ENCODE data around the gene TIFAB. TPM values are rescaled to one million over a fixed set of nuclear protein-coding genes. Genes with fewer than 3 reads are reported as not detected.

Gene TIFAB
- total RNA-seq, 2 experiments from 2014 or later, result not detected

DNA sequence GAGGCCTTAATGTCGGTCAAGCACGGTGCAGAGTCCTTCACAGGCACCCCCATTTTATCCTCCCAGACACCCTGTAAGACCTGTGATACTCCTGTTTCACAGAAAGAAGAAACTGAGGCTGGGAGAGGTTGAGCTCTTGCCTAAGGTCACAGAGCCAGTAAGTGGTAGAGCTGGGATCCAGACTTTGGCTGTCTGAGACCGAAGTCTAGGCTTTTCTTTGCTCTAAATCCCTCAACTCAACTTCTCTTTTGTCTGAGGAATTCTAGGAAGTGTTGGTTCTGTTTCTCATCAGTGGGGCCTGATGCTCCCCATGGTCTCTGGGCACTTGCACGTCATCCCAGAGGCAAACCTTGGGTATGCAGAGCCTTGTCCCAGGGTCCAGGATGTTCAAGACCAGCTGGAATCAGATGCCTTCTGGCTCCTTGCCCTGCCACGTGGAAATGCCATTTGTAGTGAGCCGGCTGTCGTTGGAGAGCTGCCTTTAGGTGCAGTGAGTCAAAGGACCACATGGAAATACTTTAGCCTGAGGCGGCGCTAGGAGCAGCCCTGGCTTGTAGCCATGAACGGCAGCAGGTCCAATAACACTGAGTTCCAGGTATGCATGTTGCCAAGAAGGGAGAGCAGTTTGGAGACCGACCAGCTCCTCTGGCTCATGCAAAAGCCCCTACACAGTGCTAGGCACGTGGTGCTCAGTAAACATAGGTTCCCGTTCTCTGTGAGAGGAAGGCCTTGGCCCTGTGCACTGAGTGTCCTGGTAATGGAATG is 14.2 kb downstream of the TIFAB start:
- ChIA-PET CTCF (interaction anchor here (0.8 to 2.0 kb wide), 3 partner anchors 12 to 19 kb away, joined by 4 to 10 read pairs (median 5); no protein-coding TSS in a partner anchor), POLR2A (no interaction called here)
- no peak for DNase-seq
- Mint-ChIP-seq H3K36me3 (no peaks in the 10 kb centered on the region), H3K4me1 (ENCODE audit: low read depth) (no peaks in the 10 kb centered on the region), H3K4me3 (no peak overlapping the region), H3K27me3 (peaks cover 4% of the 10 kb centered on the region), H3K9me3 (no peaks in the 10 kb centered on the region), H3K27ac (no peak overlapping the region)
- intact Hi-C loops (cut with micrococcal nuclease), result no loop called here

DNA sequence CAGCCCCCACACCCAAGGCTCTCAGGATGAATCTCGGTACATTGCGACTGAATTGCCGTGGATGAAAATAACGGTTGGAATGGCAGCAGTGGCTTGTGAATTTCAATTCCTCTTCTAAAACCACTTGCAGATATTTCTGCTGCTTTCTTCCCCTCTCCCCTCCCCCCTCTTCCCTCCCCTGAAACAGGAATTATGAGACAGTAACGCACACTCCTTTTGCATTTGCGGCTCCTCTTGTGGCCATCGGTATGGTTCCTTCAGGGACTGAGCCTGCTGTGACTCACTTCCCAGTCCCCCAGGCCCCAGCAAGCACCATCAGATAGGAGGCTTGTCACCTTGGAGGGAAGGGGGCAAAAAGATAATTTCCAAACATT is 14.7 kb downstream of the TIFAB start:
- H3K27ac Mint-ChIP-seq, result no peak overlapping the region
- H3K36me3 Mint-ChIP-seq, result no peaks in the 10 kb centered on the region
- POLR2A ChIA-PET, result no interaction called here
- CTCF ChIA-PET, result interaction anchor here (1.2 to 2.0 kb wide), 2 partner anchors 12 to 20 kb away, joined by 5 to 10 read pairs; no protein-coding TSS in a partner anchor
- H3K9me3 Mint-ChIP-seq, result no peaks in the 10 kb centered on the region
- no peaks in the 10 kb centered on the region for H3K4me1 Mint-ChIP-seq (ENCODE audit: low read depth)
- no peak for DNase-seq
- intact Hi-C loops (cut with micrococcal nuclease), result no loop called here
- H3K4me3 Mint-ChIP-seq, result no peak overlapping the region
- H3K27me3 Mint-ChIP-seq, result peaks cover 4% of the 10 kb centered on the region

DNA sequence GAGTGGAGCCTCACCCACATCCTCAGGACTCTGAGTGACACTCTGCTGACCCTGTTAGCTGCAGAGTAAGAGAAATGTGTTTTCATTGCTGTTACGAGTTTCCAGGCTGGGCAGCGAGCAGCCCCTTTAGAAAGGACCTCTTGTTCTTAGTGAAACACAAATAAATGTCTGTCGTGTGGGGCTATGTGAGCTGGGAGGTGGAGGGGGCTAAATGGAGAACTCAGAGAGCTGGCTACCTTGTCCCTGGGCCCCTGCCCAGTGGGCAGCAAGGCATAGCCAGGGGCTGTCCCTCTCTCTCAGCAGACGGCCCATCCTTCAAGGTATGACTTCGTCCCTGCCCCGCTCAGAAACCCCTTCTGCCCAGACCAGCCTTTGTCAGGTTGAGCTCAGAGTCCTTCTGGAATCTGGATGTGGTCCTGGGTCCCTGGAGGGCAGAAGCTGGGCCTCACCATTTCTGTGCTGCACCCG is 15.2 kb downstream of the TIFAB start:
- intact Hi-C loops (cut with micrococcal nuclease), result no loop called here
- POLR2A ChIA-PET, result no interaction called here
- Mint-ChIP-seq H3K36me3 (no peaks in the 10 kb centered on the region), H3K9me3 (no peaks in the 10 kb centered on the region), H3K4me1 (ENCODE audit: low read depth) (no peaks in the 10 kb centered on the region), H3K27me3 (peaks cover 4% of the 10 kb centered on the region), H3K27ac (no peak overlapping the region), H3K4me3 (no peak overlapping the region)
- CTCF ChIA-PET, result interaction anchor here (2.0 kb wide), 1 partner anchor 11 kb away, joined by 10 read pairs; no protein-coding TSS in a partner anchor
- no peak for DNase-seq

DNA sequence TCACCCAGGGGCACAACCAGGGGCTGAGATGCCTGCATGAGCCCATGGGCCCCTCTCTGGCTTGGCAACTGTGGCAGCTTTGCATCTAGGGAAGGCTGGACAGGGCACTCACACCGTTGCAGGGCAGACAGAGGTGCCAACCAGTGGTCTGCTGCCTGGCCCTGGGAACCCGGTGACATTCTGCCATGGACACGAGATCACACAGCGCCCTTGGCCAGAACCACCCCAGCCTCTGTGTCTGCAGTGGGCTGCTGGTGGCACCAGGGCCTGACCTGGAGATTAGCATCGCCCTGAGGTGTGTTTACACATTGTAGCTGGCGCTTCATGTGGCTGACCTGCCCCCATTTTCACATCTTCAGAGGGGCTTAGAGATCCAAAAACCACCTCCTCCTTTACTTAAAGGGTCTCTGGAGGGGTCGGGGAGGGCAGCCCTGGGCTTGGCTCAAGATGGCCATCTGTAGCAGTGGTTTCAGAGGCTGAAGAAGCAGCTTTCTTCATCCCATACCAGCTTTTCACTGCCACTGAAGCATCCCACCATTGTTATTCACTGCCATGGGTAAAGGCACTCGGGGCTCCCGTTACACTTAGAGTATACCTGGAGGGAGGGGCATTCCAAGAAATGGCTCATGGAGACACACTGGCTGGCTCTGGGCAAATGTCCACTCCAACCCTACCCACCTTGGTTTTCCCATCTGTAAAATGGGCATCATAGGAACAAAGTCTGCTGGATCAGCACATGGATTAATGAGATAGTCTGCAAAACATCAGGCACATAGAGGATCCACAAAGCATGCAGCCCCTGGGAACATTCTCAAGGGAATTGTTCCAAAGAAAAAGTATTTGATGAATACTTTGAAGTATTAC is 16.5 kb downstream of the TIFAB start:
- Mint-ChIP-seq H3K4me1 (ENCODE audit: low read depth) (no peaks in the 10 kb centered on the region), H3K27me3 (peaks cover 6% of the 10 kb centered on the region), H3K4me3 (no peak overlapping the region), H3K9me3 (no peaks in the 10 kb centered on the region), H3K36me3 (no peaks in the 10 kb centered on the region), H3K27ac (no peak overlapping the region)
- intact Hi-C loops (cut with micrococcal nuclease), result no loop called here
- no peak for DNase-seq
- CTCF ChIA-PET, result interaction anchor here (0.7 to 2.0 kb wide), 2 partner anchors 10 to 21 kb away, joined by 3 to 10 read pairs; no protein-coding TSS in a partner anchor
- POLR2A ChIA-PET, result no interaction called here

DNA sequence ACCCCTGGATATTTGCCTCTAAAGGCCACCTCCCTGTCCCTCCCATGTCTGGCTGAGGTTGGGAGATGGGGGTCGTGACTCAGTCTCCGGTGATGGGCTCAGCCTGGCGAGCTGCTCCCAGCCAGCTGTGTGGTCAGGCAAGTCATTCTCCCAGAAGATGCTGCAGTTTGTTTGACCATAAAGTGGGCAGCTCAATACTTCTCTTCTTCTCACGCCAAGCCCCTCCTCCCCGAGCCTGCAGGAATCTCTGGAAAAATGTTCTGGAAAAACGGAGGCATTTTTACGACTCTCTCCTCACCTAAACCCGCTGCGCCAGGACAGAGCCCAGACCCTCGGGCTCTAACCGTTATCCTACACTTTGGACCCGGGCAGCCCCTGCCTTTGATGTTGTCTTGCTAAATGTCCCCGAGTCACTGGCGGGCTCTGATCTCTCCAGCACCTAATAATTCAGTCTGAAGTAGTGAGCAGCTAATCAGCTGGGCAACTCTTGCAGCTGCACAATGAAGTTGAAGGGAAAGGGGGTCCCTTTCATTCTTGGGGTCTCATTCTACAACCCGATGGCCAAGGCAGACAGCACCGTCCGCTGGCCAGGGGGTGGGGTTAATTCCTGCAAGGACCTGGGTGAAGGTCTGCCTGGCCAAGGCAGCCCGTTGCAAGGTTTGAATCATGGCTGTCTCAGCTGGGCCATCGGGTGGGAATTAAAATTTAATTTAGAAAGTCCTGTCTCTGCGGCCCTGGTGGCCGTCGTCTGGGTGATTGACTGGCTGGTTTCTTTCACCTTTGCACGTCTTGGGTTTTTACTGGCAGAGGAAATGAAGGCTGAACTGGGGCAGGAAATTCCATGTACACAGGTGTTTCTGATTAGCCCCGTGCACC is 17.3 kb downstream of the TIFAB start:
- Mint-ChIP-seq H3K4me1 (ENCODE audit: low read depth) (no peaks in the 10 kb centered on the region), H3K27ac (no peak overlapping the region), H3K27me3 (peaks cover 10% of the 10 kb centered on the region), H3K36me3 (no peaks in the 10 kb centered on the region), H3K9me3 (no peaks in the 10 kb centered on the region), H3K4me3 (no peak overlapping the region)
- CTCF ChIA-PET, result no interaction called here
- intact Hi-C loops (cut with micrococcal nuclease), result no loop called here
- POLR2A ChIA-PET, result no interaction called here
- no peak for DNase-seq

DNA sequence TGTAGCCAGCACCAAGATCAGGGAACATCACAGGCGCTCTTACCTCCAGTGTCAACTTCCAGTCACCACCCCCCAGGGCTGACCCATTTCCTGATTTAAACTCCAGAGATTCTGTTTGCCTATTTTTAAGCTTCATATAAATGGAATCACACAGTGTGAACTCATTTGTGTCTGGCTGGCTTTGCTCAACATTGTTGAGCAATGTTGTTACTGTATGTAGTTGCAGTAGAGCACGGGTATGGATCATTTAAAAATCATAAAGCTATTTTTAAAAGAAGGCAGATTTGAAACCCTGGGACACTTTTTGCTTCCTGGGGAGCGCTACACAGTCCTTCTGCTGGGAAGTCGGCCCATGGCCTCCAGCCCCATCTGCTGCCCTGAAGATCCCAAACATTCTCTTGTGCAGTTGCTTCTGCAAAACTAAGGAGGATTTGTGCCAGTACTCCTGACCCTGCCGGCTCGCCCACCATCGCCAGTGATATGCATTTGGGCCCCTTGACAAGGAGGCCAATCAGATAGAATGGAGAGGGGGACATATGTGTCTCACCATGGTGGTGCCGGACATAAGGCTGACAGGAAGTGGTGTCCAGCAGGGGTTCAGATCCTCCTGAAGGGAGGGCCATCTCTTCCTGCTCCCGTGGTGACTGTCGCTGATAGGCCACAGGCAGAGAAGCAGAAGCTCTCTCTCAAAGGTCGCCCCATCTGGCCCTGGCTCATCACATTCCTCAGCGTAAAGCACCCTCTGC is 18.3 kb downstream of the TIFAB start:
- DNase-seq, result no peak
- Mint-ChIP-seq H3K36me3 (no peaks in the 10 kb centered on the region), H3K27ac (no peak overlapping the region), H3K27me3 (peaks cover 13% of the 10 kb centered on the region), H3K4me1 (ENCODE audit: low read depth) (no peaks in the 10 kb centered on the region), H3K9me3 (peaks cover 2% of the 10 kb centered on the region), H3K4me3 (no peak overlapping the region)
- ChIA-PET POLR2A (no interaction called here), CTCF (interaction anchor here (1.3 to 1.5 kb wide), 2 partner anchors 33 to 127 kb away, joined by 3 to 4 read pairs; no protein-coding TSS in a partner anchor)
- intact Hi-C loops (cut with micrococcal nuclease), result no loop called here

DNA sequence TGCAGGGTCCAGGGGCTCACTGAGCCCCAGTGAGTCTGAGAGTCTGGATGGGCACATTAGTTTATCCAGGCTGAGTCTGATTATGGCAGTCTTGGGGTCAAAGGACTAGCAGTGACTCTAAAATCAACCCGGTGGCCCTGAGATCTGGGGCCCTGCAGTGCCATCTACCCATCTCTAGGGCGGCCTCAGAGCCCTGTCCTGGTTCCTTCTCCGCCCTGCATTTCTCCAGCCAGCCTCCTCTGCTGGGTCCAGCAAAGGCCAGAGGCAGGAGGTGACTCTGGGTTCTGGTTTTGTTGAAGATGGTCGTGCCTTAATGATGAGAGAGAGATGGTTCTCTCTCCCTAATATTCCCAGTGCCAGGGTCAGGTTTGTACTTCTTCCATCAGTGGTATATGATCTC is 20.0 kb downstream of the TIFAB start:
- peaks cover 13% of the 10 kb centered on the region for H3K27me3 Mint-ChIP-seq
- ChIA-PET POLR2A (no interaction called here), CTCF (no interaction called here)
- H3K9me3 Mint-ChIP-seq, result peaks cover 7% of the 10 kb centered on the region
- no peaks in the 10 kb centered on the region for H3K4me1 Mint-ChIP-seq (ENCODE audit: low read depth)
- no peak for DNase-seq
- H3K27ac Mint-ChIP-seq, result no peak overlapping the region
- H3K4me3 Mint-ChIP-seq, result no peak overlapping the region
- no peaks in the 10 kb centered on the region for H3K36me3 Mint-ChIP-seq
- intact Hi-C loops (cut with micrococcal nuclease), result no loop called here

DNA sequence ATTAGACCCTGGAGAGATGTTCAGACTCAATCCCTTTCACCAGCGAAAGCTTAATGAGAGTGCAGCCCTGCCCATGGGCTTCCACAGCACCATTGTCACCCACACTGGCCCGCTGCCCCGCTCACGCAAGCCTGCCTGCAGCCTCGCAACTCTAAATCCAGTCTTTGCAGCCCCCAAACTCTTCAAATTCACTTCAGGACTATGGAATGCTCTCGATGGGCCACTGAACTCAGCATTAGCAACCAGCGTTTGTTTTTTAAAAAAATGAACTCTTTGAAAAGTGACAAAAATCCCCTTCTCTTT is 22.1 kb downstream of the TIFAB start:
- no peak for DNase-seq
- intact Hi-C loops (cut with micrococcal nuclease), result no loop called here
- H3K4me1 Mint-ChIP-seq (ENCODE audit: low read depth), result peaks cover 2% of the 10 kb centered on the region
- H3K27me3 Mint-ChIP-seq, result peaks cover 17% of the 10 kb centered on the region
- ChIA-PET CTCF (no interaction called here), POLR2A (no interaction called here)
- no peaks in the 10 kb centered on the region for H3K36me3 Mint-ChIP-seq
- no peak overlapping the region for H3K4me3 Mint-ChIP-seq
- no peak overlapping the region for H3K27ac Mint-ChIP-seq
- peaks cover 7% of the 10 kb centered on the region for H3K9me3 Mint-ChIP-seq

DNA sequence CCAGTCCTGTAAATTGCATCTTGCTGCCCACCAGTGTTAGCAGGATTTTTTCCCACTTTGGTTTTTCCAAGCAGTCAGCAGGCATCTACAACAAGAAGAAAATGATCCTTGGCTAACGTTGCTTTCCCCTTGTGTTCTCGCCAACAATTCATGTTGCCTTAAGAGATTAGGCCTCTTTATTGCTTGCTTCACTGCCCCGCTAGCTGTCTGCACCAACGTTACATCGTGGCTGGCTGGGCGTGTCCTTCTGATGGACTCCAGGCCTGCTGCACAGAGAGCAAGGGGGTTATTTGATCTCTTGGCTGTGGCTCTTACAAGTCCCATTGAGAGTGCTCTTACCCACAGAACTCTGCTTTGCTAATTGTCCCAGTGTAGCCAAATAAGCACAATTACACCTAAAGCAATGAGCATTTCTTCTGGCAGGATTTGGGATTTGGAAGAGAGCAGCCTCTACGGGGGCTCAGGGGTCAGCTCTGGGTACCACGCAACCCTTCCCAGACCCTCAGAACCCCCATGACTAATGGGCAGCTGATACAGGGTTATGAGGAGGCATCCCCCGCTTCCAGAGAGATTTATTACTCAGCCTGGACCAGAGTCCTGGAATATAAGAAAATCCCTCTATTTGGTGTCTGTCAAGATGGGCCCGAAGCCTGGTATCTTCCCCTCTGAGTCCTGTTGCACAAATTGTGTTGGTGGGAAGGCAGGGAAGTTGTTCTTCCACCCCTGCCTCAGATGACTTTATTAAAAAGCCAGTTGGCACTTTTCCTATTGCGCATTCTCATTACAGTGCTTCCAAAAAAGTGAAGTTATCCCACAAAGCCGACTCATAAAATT is 22.6 kb downstream of the TIFAB start:
- Mint-ChIP-seq H3K36me3 (no peaks in the 10 kb centered on the region), H3K4me1 (ENCODE audit: low read depth) (peaks cover 2% of the 10 kb centered on the region), H3K4me3 (no peak overlapping the region), H3K27ac (no peak overlapping the region), H3K9me3 (peaks cover 7% of the 10 kb centered on the region), H3K27me3 (peaks cover 17% of the 10 kb centered on the region)
- ChIA-PET POLR2A (no interaction called here), CTCF (no interaction called here)
- intact Hi-C loops (cut with micrococcal nuclease), result no loop called here
- no peak for DNase-seq

DNA sequence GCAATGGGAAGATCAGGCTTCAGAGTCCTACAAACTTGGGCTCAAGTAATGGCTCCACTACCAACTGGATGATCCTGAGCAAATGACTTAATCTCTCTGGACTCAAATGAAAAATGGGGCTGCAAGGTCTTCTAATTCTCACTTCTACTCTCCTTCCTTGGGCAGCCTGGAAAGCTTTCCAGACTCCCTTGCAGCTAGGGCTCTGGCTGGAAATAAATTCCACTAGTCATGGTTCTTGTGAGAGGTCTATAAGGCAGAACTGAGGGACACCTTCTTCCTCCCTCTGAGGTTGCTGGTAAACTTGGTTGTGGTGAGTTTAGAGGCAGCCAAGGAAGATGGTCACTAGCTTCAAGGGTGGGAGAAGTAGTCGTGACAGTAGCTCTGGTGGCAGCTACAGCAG is 23.6 kb downstream of the TIFAB start:
- CTCF ChIA-PET, result no interaction called here
- Mint-ChIP-seq H3K9me3 (peaks cover 7% of the 10 kb centered on the region), H3K4me3 (no peak overlapping the region), H3K36me3 (no peaks in the 10 kb centered on the region), H3K27me3 (peaks cover 20% of the 10 kb centered on the region), H3K27ac (no peak overlapping the region), H3K4me1 (ENCODE audit: low read depth) (peaks cover 2% of the 10 kb centered on the region)
- POLR2A ChIA-PET, result no interaction called here
- no peak for DNase-seq
- intact Hi-C loops (cut with micrococcal nuclease), result no loop called here
